Mesodermal cell (in vitro differentiated cells): Measurements from ENCODE around the gene VSIG1.

Experiments
- H3K27ac ChIP-seq: 2 replicates; pipeline ENCODE4 v1.7.0; 2013; ENCODE audit warnings: mild to moderate bottlenecking, low read depth, low read length, moderate library complexity; ENCODE audit not compliant: severe bottlenecking
- H3K36me3 ChIP-seq: 2 replicates; pipeline ENCODE4 v1.7.1; 2013; ENCODE audit warnings: mild to moderate bottlenecking, low read length, moderate library complexity; ENCODE audit not compliant: control insufficient read depth, insufficient read depth
- H3K4me1 ChIP-seq: one replicate; pipeline ENCODE4 v1.7.1; 2013; ENCODE audit warnings: mild to moderate bottlenecking, low read length; ENCODE audit not compliant: insufficient read depth, control insufficient read depth, poor library complexity, severe bottlenecking
- H3K4me3 ChIP-seq: 2 replicates; pipeline ENCODE4 v1.7.0; 2013; ENCODE audit warnings: low read length, control low read depth, mild to moderate bottlenecking; ENCODE audit not compliant: insufficient read depth, poor library complexity, severe bottlenecking; ENCODE audit errors: extremely low read depth
- H3K9me3 ChIP-seq: 2 replicates; pipeline ENCODE4 v1.7.1; 2013; ENCODE audit warnings: mild to moderate bottlenecking, low read length, moderate library complexity; ENCODE audit not compliant: control insufficient read depth
- WGBS, 2 experiments: methylation state at CpG; one replicate each; pipeline ENCODE4 v1.1.5; 2013; ENCODE audit warnings: missing lambda C conversion rate in 2 of 2; ENCODE audit not compliant: insufficient coverage in 2 of 2; 5-methylcytosine and 5-hydroxymethylcytosine counted together

The VSIG1 gene

DNA sequence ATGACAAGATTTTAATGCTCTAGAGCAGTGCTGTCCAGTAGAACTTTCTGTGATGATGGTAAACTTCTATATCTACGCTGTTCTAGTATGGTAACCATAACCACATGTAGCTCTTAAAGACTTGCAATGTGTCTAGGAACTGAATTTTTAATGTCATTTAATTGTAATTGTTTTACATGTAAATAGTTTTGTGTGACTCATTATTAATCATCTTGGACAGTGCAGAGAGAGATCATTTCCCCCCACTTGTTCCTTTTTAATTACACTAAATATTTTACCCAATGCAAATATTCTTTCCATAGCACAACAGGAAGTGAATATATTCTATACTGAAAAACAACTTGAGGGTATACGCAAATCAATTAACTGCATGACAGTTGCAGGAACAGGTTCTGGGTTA lies 52.5 kb downstream of the VSIG1 start:
- Histone ChIP-seq H3K9me3 (no peaks in the 10 kb centered on the region), H3K36me3 (no peaks in the 10 kb centered on the region), H3K4me3 (no peak overlapping the region), H3K27ac (no peak overlapping the region), H3K4me1 (no peaks in the 10 kb centered on the region)
- no CpG with 5 or more reads among the region's 2 CpGs for WGBS, 2 experiments

DNA sequence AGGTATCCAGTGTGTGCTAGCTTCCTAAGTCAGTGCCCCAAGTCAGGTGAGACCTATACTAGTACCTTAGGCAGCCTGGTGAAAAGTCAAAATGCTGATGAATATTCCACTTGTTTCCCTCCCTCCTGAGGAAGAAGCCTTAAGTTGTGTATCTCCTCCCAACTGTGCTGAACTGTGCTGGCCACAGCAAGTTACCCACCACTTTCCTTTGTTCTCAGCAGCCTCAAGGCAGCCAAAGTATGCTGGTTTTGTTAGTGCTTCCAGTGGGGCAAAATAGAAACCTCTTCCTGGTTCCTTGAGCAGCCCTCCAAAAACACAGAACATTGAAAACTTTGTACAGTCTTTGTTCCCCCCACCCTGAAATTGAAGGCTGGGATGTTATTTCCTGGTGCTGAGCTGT lies 60.6 kb downstream of the VSIG1 start:
- H3K9me3 ChIP-seq = no peaks in the 10 kb centered on the region

DNA sequence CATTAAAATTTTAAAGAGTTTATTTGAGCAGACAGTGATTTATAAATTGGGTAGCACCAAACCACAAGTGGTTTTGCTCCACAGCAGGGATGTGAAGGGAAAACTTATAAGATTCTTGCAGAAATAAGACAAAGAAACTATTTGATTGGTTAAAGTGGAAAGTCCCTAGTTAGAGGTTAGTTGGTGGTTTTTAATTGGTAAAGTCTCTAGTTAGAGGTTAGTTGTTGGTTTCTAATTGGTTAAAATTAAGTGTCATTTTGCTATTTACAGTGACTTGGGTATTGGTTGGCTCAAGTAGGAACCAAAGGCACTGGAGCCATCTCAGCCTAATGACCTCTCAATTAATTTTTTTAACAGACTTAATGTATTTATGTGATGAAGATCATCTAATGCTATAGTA lies 69.7 kb downstream of the VSIG1 start:
- H3K36me3 ChIP-seq = no peaks in the 10 kb centered on the region
- H3K9me3 ChIP-seq = no peaks in the 10 kb centered on the region
- no peak overlapping the region for H3K4me3 ChIP-seq
- H3K4me1 ChIP-seq = peaks cover 1% of the 10 kb centered on the region
- H3K27ac ChIP-seq = no peak overlapping the region

More for the DNA sequence above, 60.6 kb downstream of the VSIG1 start:
- Histone ChIP-seq H3K36me3 (no peaks in the 10 kb centered on the region), H3K4me3 (no peak overlapping the region), H3K27ac (no peak overlapping the region), H3K4me1 (no peaks in the 10 kb centered on the region)

DNA sequence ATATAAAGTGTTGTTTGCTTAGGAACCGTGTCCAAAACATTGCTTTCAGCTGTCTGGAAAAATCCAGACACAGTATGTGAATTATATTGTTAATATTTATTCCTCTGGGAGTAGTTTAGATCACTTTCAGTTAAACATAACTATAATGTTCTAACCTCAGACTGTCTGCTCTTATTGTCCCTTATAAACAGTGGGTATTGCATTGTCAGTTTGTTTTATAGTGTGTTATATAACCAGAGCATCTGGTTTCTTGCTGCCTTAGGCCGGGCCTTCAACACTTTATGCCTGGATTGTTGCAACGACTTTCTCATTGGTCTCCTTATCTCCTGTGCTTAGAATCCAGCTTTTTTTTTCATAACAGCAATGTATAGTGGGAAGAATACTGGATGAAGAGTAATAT lies 73.1 kb downstream of the VSIG1 start:
- Histone ChIP-seq H3K9me3 (no peaks in the 10 kb centered on the region), H3K4me1 (peaks cover 18% of the 10 kb centered on the region), H3K4me3 (no peak overlapping the region), H3K27ac (no peak overlapping the region), H3K36me3 (no peaks in the 10 kb centered on the region)
- no CpG with 5 or more reads among the region's 3 CpGs for whole genome bisulfite sequencing, 2 experiments

DNA sequence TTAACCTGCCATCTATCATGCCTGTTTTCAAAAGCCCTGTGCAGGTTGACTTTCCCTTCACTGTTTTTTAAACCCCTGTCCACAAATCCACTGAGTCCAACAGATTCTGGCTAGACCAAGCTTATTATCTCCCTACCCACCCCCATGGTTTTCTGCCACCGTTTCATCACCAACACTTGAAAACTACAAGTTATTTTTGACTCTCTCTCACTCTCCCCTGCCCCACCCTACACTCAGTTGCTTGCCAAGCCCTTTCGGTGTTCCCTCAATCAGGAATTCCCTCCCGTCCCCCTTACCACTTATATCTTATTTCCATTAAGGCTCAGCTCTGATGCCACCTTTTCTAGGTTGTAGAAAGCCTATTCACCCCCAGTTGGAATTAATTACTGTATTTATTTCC lies 76.4 kb downstream of the VSIG1 start:
- H3K4me1 ChIP-seq = peaks cover 18% of the 10 kb centered on the region
- no peaks in the 10 kb centered on the region for H3K36me3 ChIP-seq
- no peak overlapping the region for H3K27ac ChIP-seq
- no peak overlapping the region for H3K4me3 ChIP-seq
- H3K9me3 ChIP-seq = no peaks in the 10 kb centered on the region
- WGBS, 2 experiments = 100% methylated on average over 2 of the region's 3 CpGs; no CpG with 5 or more reads in 1 of the 2 experiments

DNA sequence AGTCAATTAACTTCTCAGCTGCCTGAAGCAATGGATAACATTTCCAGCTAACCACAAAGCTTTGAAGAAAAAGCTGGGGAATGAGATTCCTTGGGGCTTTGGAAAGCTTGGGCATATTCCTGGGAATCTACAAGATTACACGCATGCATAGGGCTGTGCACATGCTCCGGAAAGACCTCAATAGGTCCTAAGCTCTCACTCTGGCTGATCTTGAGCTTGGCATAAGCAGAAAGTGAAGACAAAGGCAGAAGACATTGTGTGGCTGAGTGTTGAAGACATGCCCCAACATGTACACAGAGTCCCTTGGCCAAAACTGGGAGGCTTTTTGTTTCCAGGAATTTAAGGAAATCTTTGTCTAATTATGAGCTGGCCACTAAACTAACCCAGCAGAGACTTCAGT lies 77.9 kb downstream of the VSIG1 start:
- peak overlapping the region; percentile 66 for H3K27ac ChIP-seq
- WGBS, 2 experiments = 83 to 85% methylated on average over 1 to 2 of the region's 2 CpGs

DNA sequence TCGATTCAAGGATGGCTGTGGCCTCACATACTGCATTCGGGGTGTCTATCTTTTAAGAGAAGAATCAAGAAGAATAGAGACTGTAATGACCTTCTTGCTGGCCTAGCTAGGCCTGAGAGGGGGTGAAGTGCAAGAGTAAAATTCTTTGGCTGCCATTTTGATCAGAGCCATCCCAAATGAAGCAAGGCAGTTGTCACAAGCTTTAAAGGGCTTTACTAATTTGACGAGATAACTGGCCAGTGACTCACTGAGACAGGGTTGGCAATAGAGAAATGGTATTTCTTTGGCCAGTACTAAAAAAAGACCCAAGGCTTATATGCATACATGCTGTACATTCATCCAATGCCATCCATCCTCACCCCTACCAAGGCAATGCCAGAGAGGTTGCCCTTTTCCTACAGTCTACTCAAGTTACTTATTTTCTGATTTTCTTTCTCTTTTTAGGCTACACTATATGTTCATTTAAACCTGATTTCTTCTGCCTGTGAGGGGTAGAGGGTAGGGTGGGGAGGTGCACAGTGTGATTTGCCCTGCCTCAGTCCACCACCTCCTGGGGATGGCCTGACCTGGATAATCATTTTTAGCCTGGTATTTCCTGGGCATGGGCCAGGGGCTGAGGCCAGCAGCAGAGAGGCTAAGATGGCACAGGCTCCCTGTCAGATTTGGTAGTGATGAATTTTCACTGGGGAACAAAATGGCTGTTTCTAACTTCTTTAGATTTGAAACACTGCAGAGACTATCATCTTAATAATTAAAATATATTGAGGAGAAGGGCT lies 78.9 kb downstream of the VSIG1 start:
- Histone ChIP-seq H3K36me3 (peaks cover 4% of the 10 kb centered on the region), H3K4me3 (no peak overlapping the region)

More for the DNA sequence above, 77.9 kb downstream of the VSIG1 start:
- Histone ChIP-seq H3K36me3 (no peaks in the 10 kb centered on the region), H3K4me1 (peaks cover 21% of the 10 kb centered on the region), H3K9me3 (no peaks in the 10 kb centered on the region), H3K4me3 (no peak overlapping the region)

DNA sequence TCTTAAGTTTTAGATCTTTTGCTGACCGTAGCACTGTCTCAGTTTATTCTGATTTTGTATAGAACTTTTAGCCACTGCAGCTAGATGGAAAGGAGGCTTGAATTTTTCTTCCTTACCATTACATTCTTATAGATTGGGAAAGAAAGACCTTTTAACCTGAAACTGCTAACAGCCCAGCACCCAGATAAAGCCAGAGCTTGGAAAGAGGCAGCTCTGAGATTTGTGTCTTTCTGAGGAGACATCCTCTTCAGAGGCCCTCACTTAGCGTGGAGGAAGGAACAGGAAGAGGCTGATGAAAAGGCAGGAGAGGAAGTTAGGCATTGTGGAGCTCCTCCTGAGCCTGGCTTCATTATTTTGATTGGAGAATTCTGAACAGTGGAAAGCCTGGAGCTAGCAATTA lies 81.8 kb downstream of the VSIG1 start:
- H3K4me1 ChIP-seq = peaks cover 15% of the 10 kb centered on the region
- no peaks in the 10 kb centered on the region for H3K9me3 ChIP-seq
- WGBS, 2 experiments = no CpG with 5 or more reads among the region's 2 CpGs
- H3K36me3 ChIP-seq = peaks cover 4% of the 10 kb centered on the region
- H3K4me3 ChIP-seq = no peak overlapping the region
- H3K27ac ChIP-seq = peak overlapping the region; percentile 29

More for the DNA sequence above, 78.9 kb downstream of the VSIG1 start:
- Histone ChIP-seq H3K4me1 (peaks cover 21% of the 10 kb centered on the region), H3K9me3 (no peaks in the 10 kb centered on the region), H3K27ac (no peak overlapping the region)
- WGBS, 2 experiments = 100% methylated on average over 1 of the region's 3 CpGs; no CpG with 5 or more reads in 1 of the 2 experiments

DNA sequence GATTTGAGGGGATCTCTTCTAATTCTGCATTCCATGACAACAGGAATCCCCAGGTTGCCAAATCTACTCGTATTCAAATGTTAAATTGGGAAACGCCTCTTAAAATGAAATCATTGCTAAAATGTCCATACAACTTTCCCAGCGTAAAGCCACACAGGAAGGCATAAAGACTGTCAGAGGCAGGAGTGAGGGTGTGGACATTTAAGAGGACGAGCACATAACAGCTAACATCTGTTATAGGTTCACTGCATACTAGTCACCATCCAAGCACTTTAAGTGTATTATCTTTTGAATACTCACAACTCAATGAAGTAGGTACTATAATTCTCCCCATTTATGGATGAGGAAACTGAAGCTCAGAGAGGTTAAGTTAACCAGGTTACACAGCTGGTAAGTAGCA lies 82.3 kb downstream of the VSIG1 start:
- H3K27ac ChIP-seq = no peak overlapping the region
- WGBS, 2 experiments = no CpG with 5 or more reads among the region's 4 CpGs

More for the DNA sequence above, 82.3 kb downstream of the VSIG1 start:
- peaks cover 17% of the 10 kb centered on the region for H3K4me1 ChIP-seq
- no peak overlapping the region for H3K4me3 ChIP-seq
- H3K36me3 ChIP-seq = peaks cover 4% of the 10 kb centered on the region
- H3K9me3 ChIP-seq = no peaks in the 10 kb centered on the region
